Suprapubic skin (tissue), 4 donors: ENCODE data around the gene NBPF1.
"Not testable (repeated sequence)": the region's sequence is repeated elsewhere in the genome, so short reads cannot be mapped to it uniquely, and the experiment has no call there.

Experiments used
- CTCF ChIP-seq, 2 donors: fragments of 200-600 bp in 1 of 2; fragments of 450-650 bp in 1 of 2; sonication (generic) in 1 of 2; IDR thresholded peaks; one replicate each; pipeline ENCODE4 v1.5.1; 2016 to 2019; ENCODE audit warnings: antibody characterized with exemption in 2 of 2, mild to moderate bottlenecking in 1 of 2, moderate library complexity in 1 of 2
- EP300 ChIP-seq: sonication (generic); formaldehyde crosslinking; IDR thresholded peaks from one replicate; pipeline ENCODE4 v1.6.1; 2017; ENCODE audit warnings: antibody characterized with exemption
- POLR2A ChIP-seq, 2 donors: fragments of 450-650 bp; IDR thresholded peaks; one replicate each; pipeline ENCODE4 v1.6.1; 2017; ENCODE audit warnings: antibody characterized with exemption in 2 of 2, mild to moderate bottlenecking in 2 of 2, moderate library complexity in 2 of 2
- POLR2AphosphoS5 ChIP-seq, 3 donors: sonication (generic); formaldehyde crosslinking; IDR thresholded peaks; one replicate each; pipeline ENCODE4 v1.6.1; 2017; ENCODE audit warnings: antibody characterized with exemption in 3 of 3

GRCh38 chr1:16644482-16645270, 31.3 kb upstream of the NBPF1 start:
- TF ChIP-seq CTCF (IDR thresholded peaks at IDR 0.05) (peak in 1 of 2 donors; percentile 30), POLR2AphosphoS5 (IDR thresholded peaks at IDR 0.05) (peak in 1 of 3 donors; percentile 96)
- not testable (repeated sequence) for TF ChIP-seq EP300; POLR2A (IDR thresholded peaks at IDR 0.05)
